ENCODE data around the gene COL18A1.

The COL18A1 gene

DNA sequence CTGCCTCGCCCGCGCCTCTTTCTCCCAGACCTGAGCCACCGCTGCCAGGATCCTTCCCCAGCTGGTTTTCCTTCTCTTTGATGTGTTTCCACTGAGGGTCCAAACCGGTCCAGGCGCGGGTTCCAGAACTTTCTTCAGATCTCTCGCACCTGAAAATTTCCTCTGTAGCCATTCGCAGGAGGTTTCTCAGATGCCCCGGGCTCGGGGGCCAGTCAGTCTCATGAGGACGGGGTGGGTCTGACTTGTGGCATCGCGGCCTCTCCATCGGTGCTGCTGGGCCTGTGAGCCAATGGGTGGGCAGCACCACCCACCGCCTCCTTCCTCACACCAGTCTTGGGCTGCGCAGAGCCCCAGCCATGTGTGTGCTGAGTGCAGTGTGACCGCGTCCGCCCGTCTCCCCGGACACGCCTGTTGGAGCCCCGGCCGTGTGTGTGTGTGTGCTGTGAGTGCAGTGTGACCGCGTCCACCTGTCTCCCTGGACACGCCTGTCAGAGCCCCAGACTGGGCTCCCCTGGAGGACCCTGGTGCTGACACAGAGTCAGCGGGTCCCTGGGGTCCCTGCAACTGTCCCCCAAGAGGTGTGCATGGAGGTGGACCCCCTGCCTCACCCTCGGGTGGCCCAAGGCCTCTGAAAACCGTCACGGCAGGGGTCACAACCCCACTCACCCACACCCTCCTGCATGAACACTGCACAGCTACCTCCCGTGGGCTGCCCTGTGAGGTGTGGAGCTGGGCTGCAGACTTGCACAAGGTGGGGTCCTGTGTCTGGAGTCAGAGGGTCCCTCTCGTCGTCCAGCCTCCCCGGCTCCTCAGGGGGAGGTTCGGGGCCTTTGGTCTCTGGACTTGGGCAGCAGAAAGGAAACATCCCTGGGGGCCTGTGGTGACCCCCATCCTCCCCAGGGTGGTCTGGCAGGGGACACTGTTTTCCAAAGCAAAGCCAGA lies 20.2 kb downstream of the COL18A1 start:
- DNase-seq (ENCODE audit: low read depth): no peak
- TF ChIP-seq, protein P1, sequence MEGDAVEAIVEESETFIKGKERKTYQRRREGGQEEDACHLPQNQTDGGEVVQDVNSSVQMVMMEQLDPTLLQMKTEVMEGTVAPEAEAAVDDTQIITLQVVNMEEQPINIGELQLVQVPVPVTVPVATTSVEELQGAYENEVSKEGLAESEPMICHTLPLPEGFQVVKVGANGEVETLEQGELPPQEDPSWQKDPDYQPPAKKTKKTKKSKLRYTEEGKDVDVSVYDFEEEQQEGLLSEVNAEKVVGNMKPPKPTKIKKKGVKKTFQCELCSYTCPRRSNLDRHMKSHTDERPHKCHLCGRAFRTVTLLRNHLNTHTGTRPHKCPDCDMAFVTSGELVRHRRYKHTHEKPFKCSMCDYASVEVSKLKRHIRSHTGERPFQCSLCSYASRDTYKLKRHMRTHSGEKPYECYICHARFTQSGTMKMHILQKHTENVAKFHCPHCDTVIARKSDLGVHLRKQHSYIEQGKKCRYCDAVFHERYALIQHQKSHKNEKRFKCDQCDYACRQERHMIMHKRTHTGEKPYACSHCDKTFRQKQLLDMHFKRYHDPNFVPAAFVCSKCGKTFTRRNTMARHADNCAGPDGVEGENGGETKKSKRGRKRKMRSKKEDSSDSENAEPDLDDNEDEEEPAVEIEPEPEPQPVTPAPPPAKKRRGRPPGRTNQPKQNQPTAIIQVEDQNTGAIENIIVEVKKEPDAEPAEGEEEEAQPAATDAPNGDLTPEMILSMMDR (conservative IDR thresholded peaks at IDR 0.05; ENCODE audit: low read depth, low read length): no peak
- no peak overlapping the region for H3K4me3 ChIP-seq (ENCODE audit: low read length)

DNA sequence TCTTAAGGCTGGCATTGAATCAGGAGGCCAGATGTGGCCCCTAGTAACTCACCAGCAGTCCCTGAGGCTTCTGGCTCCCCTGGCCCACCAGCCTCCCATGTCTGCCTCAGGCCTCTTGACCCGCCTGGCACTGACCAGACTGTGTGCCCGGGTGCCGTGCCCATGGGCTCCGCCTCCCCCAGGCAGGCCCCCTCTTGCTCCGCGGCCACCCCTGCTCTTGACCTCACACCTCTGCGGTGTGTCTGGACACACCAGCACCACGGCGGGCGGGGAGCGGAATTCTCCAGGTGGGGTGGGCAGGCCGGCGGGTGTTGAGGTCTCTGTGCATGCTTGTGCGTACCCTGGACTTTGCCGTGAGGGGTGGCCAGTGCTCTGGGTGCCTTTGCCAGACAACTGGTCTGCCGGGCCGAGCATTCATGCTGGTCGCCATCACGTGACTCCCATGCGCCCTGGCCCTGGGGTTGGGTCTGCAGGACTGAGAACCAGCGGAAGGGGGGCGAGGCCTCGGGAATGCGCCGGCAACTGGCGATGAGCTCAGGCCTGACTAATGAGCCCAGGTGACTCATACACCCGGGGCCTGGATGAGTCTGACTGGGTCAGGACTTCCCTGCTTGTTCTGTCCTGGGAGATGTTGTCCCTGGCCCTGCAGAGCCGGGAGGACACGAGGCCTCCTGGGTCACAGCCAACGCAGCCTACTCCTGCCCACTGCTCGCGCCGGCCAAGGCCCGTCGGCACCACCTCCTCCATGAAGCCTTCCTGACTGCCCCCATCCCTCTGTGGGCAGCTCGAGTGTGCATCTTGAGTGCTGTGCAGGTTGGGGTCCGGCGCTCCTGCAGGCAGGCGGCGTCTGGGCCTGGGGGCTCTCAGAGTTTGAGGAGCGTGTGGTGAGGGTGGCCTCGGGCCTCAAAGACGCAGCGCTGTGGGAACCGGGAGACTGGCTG lies 22.6 kb downstream of the COL18A1 start:
- H3K4me3 ChIP-seq (ENCODE audit: low read length): no peak overlapping the region
- peak; percentile 99 for DNase-seq (ENCODE audit: low read depth)
- TF ChIP-seq, protein P1 (conservative IDR thresholded peaks at IDR 0.05; ENCODE audit: low read depth, low read length): no peak

DNA sequence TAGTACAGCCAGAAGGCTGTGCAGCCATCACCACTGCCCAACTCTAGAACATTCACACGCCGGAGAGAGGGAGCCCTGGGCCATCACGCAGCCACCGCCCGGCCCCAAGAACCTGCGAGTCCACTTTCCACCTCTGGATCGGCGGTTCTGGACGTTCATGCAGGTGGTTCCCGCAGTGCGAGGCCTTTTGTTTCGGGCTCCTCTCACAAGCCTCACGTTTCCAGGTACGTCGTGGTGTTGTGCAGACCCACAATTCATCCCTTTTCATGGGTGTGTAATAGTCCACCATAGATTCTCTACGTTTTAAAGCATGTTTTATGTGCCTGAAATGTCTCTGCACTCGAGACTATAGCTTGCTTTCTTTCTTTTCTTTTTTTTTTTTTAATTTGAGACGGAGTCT lies 23.6 kb downstream of the COL18A1 start:
- H3K4me3 ChIP-seq (ENCODE audit: low read length): no peak overlapping the region
- TF ChIP-seq, protein P1 (conservative IDR thresholded peaks at IDR 0.05; ENCODE audit: low read depth, low read length): no peak
- no peak for DNase-seq (ENCODE audit: low read depth)

DNA sequence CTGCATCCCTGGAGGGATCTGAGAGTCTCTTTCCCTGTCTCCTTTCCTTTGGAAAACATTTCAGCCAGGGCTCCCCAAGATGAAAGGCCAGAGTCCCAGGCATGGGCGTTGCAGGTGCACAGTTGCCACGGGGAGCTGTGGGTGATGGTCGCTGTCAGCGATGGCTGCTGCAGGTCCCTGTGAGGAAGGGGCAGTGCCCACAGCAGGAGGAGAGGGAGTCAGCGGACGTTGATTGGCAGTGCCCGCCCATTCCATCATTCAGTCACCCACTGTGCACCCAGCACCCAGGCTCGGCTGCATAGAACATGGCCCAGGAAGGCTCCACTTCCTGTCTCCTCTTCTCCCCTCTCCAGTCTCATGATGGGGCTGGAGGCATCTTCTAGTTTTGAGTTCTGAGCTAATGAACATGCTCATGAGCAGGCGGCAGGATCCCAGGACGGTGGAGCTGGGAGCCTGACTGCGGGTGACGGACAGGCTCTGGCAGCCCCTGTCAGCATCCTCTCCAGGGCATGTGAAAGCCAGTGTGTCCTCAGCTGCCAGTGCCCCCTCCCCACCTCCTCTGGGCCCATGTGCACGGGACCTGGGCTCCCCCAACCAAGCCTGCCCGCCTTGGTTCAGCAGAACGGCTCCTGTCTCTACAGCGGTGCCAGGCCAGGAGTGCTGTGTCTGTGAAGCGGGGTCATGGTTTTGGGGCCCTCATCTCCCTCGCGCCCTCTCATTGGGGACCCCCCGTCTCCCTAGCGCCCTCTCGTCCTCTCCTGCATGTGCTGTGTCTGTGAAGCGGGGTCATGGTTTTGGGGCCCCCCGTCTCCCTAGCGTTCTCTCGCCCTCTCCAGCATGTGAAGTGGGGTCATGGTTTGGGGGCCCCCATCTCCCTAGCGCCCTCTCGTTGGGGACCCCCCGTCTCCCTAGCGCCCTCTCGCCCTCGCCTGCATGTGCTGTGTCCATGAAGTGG lies 24.5 kb downstream of the COL18A1 start:
- no peak overlapping the region for H3K4me3 ChIP-seq (ENCODE audit: low read length)
- no peak for DNase-seq (ENCODE audit: low read depth)
- TF ChIP-seq, protein P1 (conservative IDR thresholded peaks at IDR 0.05; ENCODE audit: low read depth, low read length): no peak

DNA sequence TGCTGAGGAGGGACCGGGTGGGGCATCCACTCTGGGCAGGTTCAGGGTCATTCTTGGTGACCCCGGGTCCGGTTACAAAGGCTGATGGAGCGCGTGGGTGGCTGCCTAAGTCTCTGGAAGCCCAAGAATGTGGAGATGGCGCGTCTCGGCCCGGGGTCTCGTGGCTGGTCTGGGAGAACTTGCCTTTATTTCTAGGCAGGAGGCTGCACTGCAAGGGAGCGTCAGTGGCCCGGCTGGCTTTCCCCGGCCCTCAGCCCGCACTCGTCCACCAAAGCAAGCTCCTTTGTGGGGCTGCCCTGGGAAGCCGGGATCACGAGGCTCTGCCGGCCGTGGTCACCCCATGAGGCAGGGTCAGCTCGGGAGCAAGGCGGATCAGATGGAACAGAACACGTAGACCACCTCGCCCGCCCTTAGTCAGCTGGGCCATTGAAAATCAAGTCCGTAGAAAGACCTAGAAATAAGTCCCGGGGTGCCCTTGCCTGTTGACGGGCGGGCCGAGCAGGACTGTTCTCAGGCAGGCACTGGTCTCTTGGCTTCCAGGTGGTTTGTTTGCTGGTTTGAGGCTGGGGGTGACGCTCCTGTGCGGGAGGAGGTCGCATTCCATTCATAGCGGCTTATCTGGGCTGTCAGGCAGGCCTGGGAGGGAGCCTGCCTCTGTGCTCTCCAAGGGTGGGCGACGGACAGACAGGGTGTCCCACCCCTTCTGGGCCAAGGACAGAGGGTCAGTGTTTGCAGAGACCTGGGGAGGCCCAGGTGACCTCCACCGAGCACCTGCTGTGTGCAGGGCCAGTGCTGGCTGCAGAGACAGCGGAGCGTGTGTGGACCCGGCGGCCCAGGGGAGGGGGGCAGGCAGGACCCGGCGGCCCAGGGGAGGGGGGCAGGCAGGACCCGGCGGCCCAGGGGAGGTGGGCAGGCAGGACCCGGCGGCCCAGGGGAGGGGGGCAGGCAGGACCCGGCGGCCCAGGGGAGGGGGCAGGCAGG lies 25.8 kb downstream of the COL18A1 start:
- TF ChIP-seq, protein P1 (conservative IDR thresholded peaks at IDR 0.05; ENCODE audit: low read depth, low read length): no peak
- DNase-seq (ENCODE audit: low read depth): peak; percentile 95
- peak overlapping the region; percentile 12 for H3K4me3 ChIP-seq (ENCODE audit: low read length)

Data from retinal pigment epithelial cell (primary cell).